ENCODE results near the gene CTDSPL2. TPM values are rescaled to one million over a fixed set of nuclear protein-coding genes. Genes with fewer than 3 reads are reported as not detected.
"Not testable (repeated sequence)": the region's sequence is repeated elsewhere in the genome, so short reads cannot be mapped to it uniquely, and the experiment has no call there.

The CTDSPL2 gene
- total RNA-seq (2014; rRNA removed; shearing (Covaris generic)), result 49.7 and 51.8 TPM in 2 replicates
- 15.8 and 19.3 TPM in 2 replicates for polyA plus RNA-seq (2014; cell fraction: nucleus; rRNA removed)

DNA sequence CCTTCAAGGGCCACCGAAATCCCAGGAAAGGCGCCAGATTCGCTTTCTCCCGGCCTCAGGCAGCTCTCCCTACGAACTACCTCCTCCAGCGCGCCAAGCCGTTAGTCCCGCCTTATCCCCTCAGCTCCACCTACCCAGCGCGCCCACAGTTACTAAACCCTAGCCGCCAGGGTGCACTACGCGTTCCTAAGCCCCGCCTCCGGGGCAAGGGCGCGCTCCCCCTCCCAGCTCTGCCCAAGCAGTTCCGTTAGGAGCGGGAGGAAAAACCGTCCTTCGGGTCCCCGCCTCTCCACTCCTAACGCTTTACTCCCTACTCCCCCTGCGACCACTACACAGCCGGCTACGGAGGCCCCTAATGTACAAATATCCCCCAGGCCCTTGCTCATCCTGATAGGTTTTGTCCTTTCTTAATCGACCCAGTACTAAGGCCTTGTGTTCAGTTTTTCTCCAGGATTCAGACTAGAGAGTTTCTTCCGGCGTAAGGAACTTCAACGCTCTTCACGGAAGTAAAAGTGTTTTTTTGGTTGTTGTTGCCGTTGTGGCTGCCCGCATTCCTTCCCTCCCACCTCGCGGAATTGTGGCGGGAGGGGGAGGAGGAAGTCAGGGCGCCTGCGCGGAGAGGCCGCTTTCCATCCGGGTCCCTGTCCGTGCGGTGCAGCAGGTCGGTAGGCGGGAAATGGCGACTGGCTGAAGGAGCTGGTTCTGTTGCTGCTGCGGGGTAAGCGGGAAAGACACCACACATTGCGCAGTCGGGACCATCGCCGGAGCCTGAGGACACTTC is at the start of gene CTDSPL2:
CTDSPL2 (plus strand) TSS at position 655 of the 781 bp plus-strand sequence. CDS start 31,386 bp downstream, outside the sequence.
- peak; percentile 98 for DNase-seq (ENCODE audit: extremely low read depth, low read depth)

DNA sequence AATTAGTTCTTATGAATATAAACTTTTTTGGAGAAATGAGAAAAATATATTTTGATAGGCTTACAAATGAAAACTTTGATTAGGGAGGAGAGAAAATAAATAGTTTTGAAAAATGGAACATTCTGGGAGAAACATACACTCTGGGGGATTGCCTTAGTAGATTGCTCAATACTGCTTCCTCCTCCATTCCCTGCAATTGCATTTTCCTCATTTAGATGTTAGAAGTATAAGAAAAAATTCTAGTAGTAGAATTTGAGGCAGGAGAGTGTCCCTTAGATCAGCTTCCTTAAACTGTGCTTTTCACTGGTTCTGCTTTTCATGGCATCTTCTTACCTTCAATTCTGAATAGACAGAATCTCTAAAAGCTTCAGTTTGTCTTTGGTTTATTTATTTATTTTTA is 46.2 kb upstream of the CTDSPL2 start:
- DNase-seq (ENCODE audit: extremely low read depth, low read depth), result no peak

- DNase-seq (ENCODE audit: extremely low read depth, low read depth), result no peak
These were observed 42.0 kb upstream of the CTDSPL2 start for GRCh38 chr15:44385344-44385942.

GRCh38 chr15:44394062-44394461 is 33.4 kb upstream of the CTDSPL2 start:
- DNase-seq (ENCODE audit: extremely low read depth, low read depth), result no peak

DNA sequence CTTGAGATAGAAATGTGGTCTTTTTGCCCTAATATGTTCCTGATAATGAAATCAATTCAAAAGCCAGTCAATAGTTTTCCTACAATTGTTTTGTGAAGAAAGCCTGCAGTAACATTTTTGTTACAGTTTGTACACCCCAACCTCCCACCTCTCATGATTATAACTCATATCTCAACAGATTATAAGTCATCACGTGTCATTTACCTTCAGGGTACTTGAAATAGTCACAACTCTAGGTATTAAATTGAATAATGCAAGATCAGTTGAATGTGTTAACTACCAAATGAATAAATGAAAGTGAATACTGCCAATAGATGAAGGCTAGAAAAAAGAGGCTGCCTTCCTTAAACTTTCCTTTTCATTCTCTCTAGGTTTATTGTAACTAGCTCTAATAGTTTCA is 32.9 kb upstream of the CTDSPL2 start:
- DNase-seq (ENCODE audit: extremely low read depth, low read depth), result no peak

- no peak for DNase-seq (ENCODE audit: extremely low read depth, low read depth)
These were observed 29.6 kb upstream of the CTDSPL2 start for GRCh38 chr15:44397869-44398268.

GRCh38 chr15:44414001-44414400 is 13.4 kb upstream of the CTDSPL2 start:
- DNase-seq (ENCODE audit: extremely low read depth, low read depth), result no peak

GRCh38 chr15:44427756-44428724 is 611 bp downstream of the CTDSPL2 start:
- peak; percentile 12 for DNase-seq (ENCODE audit: extremely low read depth, low read depth)

DNA sequence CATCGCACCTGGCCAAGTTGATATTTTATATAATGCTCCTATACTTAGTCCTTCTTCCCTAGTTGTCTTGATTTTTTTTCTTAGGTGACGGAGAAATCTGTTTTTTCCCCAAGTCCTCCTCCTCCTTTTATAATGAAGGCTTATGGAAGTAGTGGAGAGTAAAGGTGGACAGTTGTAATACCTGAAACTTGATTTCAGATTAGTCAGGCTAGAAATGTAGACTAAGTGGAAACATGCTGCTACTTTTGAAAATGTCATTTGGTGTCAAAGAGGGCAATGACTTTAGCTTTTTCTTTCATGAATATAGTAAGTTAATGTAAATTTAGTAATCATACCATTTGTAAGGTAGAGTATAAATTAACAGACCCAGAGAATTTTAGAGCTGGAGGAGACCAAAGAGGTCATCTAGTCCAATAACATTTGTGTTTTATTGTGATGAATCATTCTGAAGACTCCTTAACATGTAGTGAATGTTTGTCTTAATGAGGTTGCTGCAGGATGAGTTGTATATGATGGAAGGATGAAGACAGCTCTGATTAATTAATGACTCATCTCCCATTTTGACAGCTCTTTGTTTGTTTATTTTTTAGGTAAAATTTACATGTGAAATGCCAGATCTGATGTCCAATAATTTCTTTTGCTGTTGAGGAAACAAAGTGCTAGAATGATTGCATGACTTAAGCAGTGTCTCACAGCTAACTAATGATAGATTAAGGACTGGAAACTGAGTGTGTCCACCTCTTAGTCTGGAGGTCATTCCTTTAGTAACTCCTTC is 8.7 kb downstream of the CTDSPL2 start:
- peak; percentile 12 for DNase-seq (ENCODE audit: extremely low read depth, low read depth)

GRCh38 chr15:44438402-44438801 is 11.0 kb downstream of the CTDSPL2 start:
- no peak for DNase-seq (ENCODE audit: extremely low read depth, low read depth)

DNA sequence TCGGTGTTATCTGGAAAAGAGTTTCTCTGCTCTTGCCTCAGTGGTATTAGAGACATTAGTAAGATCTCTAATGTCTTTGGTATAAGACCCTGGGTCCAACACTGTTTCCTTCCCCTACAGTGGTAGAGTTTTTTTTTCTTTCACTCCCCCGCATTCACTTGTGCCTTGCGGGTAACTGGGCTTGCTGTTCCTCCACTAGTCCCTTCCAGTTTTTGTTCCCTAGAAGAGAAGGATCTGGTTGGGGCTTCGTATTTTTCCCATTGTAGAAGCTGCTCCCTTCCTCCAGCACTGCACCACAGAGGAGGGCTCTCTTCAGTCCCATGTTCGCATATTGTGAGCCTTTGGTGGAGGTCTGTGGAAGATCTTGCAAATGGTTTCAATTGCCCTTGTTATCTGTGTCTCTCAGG is 13.7 kb downstream of the CTDSPL2 start:
- DNase-seq (ENCODE audit: extremely low read depth, low read depth), result no peak

GRCh38 chr15:44443515-44443914 is 16.1 kb downstream of the CTDSPL2 start:
- DNase-seq (ENCODE audit: extremely low read depth, low read depth), result no peak

DNA sequence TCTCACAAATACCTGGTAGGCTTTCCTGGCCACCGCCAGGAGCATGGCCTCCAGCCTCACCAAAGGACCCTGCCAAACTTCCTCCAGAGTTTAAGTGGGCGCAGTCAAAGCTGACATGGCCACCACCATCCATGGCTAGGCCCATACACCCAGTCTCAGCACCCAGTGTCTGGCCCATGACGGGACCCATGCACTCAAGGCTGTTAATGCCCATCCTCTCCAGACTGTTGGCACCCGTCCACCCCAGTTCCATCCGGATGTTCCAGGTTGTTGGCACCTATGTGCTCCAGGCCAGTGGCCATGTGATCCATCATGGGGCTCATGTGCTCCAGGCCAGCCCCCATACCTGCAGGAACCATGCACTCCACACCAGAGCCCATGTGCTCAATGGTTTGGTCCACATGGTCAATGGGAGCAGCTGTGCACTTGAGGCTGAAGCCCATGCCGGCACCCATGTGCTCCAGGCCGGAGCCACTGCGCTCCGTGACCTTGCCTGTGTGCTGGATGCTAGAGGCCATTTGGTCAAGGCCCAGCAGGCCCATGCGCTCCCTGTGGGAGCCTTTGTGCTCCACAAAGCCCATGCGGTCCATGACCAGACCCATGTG is 20.4 kb downstream of the CTDSPL2 start:
- DNase-seq (ENCODE audit: extremely low read depth, low read depth), result no peak

DNA sequence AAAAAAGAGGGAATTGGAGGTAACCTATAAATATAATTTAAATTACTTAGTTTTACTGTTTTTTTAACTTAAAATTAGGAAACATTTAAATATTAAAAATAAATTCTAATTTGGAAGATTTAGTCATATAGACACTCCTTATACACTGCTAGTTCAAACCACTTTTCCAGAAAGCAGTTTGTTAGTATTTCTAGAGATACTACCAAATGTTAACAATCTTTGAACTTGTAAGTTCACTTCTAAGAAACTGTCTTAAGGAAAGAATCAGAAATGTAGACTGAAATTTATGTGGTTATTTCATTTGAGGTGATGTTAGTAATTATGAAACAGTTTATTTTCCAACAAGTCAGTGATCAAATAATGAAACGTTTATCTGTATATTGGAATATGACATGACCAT is 22.7 kb downstream of the CTDSPL2 start:
- no peak for DNase-seq (ENCODE audit: extremely low read depth, low read depth)

- DNase-seq (ENCODE audit: extremely low read depth, low read depth), result not testable (repeated sequence)
These were observed 26.3 kb downstream of the CTDSPL2 start for GRCh38 chr15:44453578-44454283.

GRCh38 chr15:44458429-44458828 is 31.0 kb downstream of the CTDSPL2 start:
- peak; percentile 13 for DNase-seq (ENCODE audit: extremely low read depth, low read depth)

GRCh38 chr15:44468709-44469385 is 41.4 kb downstream of the CTDSPL2 start:
- peak; percentile 22 for DNase-seq (ENCODE audit: extremely low read depth, low read depth)

GRCh38 chr15:44471885-44472455 is 44.5 kb downstream of the CTDSPL2 start:
- no peak for DNase-seq (ENCODE audit: extremely low read depth, low read depth)

Measured in NCI-H460 (cell line).